ENCODE results near the gene ASPN.

Gene ASPN

DNA sequence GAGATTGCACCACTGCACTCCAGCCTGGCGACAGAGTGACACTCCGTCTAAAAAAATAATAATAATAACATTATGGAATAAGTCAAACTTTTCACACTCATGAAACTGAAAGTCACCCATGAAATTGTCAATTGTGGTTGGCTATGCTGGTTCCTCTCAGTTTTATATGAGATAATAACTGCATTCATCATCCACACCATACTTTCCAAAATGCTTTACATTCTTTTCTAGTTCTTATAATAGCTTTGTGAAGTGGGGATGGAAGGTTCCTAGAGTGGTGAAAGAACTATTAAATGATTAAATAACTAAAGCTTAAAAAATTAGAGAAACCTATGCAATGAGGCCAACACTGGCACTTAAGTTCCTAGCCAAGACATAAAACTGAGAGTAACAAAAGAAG lies 12.6 kb upstream of the ASPN start:
- DNase-seq: no peak
- TF ChIP-seq POLR2A (IDR thresholded peaks at IDR 0.05; ENCODE audit: low read length): no peak
- no peak for TF ChIP-seq GATA1 (IDR thresholded peaks at IDR 0.05; ENCODE audit: low read depth, low read length)

DNA sequence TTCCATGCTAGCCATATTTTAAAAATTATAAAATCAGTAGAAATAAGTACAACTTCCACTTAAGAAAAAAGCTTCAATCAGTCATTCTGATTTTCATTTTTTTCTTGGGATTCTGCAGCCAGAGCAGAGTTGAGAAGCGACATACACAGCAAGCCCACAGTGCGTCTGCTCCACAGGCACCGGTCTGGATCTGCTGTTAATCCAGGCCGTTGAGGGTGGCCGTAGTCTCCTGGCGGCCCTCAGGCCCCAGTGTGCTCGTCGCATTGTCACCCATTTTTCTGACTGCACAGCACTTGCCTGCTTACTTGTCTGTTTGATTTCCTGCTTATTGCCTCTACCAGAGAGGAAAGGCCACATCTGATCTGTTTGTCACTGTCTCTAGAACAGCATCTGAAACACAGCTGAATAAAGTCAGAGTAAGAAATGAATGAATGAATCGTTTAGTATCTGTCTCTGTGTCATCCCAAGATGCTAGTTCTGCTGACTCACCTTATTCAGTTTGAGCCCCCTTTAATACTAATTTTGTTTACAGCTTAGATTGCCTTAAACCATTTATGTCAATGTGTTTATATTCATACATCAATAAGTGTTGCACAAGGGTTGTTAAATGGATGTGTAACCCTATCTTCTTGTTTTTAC lies 11.6 kb upstream of the ASPN start:
- TF ChIP-seq GATA1 (IDR thresholded peaks at IDR 0.05; ENCODE audit: low read depth, low read length): no peak
- no peak for TF ChIP-seq POLR2A (IDR thresholded peaks at IDR 0.05; ENCODE audit: low read length)
- DNase-seq: no peak

DNA sequence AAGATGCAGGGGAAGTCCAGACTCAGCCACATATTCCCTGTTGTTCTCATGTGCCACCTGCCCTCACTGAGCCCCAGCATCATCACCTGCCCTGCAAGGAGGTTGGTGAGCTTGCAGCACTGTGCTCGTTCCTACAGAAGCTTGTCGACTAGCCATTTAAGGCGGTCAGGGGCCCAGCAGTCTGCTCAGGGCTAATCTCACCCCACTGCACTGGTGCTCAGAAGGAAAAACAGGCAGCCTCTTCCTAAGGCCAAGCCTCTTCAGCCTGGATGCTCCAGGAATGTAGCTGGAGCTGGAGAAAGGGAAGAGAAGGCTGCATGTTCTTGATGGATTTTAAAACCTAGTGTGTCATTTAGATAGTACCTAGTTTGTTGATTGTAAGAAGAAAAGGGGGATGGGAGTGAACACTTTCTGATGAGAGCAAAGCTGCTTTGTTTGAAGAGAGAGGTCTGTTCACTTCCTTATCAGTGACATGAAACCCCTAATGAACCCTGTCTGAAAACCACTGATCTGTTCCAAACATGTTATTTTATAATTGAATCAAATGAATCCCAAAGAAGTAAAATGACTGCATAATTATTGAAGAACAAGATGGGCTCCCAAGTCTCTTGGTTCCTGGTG lies 10.6 kb upstream of the ASPN start:
- no peak for DNase-seq
- TF ChIP-seq POLR2A (IDR thresholded peaks at IDR 0.05; ENCODE audit: low read length): no peak
- no peak for TF ChIP-seq GATA1 (IDR thresholded peaks at IDR 0.05; ENCODE audit: low read depth, low read length)

DNA sequence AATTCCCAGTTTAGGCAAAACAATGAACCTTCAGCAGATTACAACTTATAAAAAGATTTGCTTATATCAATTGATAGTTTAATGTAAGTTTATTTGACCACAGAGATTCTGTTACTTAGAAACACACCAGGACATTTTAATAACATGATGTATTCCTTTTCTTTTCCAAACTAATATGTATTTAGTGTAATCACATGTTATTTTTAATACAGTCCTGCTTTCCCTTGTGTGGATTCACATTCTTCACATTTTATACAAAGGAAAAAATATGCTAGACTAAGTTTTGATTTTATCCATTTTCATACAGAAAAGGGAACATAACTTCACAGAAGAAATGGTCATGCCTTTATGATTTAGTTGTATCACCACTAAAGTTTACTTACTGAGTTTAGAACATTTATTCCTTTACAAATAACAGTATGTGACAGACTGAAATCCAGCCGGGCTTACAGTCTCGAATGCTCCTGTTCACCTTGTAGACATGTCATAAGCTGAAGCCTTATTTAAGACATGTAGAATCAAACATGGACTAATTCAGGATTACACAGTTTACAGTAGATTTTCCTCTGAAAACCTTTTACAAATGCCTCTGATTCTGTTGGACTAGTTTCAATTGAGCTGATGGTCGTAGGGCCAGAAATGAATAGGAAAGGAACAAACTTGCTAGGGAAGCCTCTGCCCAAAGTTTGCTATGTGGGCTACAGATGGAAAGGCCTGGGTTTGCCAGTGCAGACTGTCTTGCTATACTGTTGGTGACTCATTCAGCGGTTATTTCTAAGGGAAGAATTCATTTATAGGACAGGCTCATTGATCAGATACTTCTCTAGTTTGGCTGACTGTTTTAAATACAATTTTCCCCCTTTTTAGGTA lies 6.6 kb upstream of the ASPN start:
- DNase-seq: no peak
- TF ChIP-seq POLR2A (IDR thresholded peaks at IDR 0.05; ENCODE audit: low read length): no peak
- no peak for TF ChIP-seq GATA1 (IDR thresholded peaks at IDR 0.05; ENCODE audit: low read depth, low read length)

DNA sequence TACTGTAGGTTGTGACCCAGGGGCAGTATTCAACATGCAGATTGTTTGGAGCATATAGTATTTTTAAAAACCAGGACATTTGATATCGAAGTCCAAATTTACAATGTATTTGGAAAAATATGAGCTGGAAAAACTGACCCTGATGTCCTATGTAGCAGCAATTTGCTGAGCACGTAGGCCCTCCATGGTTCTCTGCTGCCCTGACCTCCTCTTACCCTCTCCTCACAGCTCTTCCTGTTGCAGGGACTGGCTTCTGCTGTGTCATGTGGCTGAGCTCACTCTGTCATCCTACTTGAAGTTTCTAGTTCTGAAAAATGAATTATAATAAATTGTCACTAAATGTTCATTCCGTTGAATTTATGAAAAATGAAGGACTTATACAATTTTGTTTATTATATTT lies 4.1 kb upstream of the ASPN start:
- DNase-seq: no peak
- TF ChIP-seq POLR2A (IDR thresholded peaks at IDR 0.05; ENCODE audit: low read length) (no peak), GATA1 (IDR thresholded peaks at IDR 0.05; ENCODE audit: low read depth, low read length) (no peak)

DNA sequence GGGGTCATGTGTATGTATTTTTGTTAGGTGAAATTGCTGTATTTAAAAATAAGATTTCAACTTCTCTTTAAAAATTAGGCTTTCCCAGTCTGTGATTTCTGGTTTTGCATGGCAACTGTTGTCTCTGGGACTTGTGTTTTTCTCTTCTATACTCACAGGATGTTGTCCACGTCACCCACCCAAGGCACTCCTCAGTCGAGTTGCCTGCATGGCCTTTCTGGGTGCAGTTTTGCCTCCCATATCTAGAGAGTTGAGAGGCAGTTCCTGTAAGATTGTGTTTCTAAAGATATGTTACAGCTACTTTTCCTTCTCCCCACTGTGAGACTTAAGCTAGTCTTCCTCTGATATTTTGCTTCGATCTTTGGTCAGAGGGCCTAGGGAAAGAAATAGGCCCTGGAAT lies 2.3 kb upstream of the ASPN start:
- no peak for DNase-seq
- no peak for TF ChIP-seq POLR2A (IDR thresholded peaks at IDR 0.05; ENCODE audit: low read length)
- no peak for TF ChIP-seq GATA1 (IDR thresholded peaks at IDR 0.05; ENCODE audit: low read depth, low read length)

DNA sequence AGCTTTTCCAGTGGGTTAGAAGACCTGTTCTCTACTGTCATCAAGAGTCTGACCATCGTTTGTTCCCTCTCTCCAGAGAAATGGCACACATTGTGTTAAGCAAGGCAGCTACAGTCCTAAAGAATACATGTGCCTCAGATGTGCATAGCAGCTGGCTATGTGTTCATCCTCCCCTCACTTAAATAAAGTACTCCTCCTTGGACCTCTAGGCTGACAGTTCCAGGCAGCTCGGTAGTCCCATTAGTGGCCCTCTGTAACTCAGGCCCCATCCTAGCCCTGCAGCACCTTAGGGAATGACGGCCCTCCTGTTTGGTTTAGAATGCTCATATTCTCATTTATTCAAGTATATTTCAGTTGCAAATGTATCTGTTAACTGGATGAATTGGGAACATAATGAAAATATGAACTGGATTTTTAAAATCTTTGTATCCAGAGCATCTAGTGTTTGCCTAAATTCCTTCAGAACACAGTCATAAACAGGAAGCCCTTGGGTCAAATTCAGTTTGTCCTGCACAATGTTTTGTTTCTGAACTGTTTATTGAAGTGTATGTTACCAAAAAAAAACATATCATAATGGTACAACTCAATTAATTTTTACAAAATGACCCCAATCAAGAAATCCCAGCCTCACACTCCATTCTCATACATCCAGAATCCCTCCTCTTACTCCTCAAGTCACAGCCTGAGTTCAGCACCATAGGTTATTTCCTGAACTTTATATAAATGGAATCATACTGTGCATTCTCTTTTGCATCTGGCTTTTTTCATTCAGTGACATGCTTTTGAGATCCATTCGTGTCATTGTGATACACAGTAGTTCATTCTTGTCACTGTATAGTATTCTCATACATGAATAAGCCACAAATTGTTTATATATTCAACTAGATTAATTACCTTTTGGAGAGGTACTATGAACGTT lies 1.6 kb upstream of the ASPN start:
- TF ChIP-seq GATA1 (IDR thresholded peaks at IDR 0.05; ENCODE audit: low read depth, low read length) (no peak), POLR2A (IDR thresholded peaks at IDR 0.05; ENCODE audit: low read length) (no peak)
- DNase-seq: no peak

DNA sequence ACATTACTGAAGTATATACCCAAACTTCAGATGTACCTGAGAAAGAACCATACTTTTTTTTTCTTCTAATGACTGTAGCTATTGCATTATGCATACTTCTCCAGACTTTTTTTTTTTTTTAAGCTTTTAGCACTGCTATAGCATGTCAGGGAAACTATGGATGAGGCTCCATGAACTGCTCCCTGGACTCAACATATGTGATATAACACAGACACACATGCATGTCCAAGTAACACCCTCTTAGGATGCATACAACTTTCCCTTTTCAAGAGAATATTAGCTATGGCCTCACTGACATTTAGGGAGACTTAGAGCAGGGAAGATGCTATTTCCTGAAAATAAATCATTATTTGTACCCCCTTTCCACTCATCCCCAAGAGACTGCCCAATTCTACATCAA lies 499 bp upstream of the ASPN start:
- TF ChIP-seq GATA1 (IDR thresholded peaks at IDR 0.05; ENCODE audit: low read depth, low read length) (no peak), POLR2A (IDR thresholded peaks at IDR 0.05; ENCODE audit: low read length) (no peak)
- DNase-seq: no peak

DNA sequence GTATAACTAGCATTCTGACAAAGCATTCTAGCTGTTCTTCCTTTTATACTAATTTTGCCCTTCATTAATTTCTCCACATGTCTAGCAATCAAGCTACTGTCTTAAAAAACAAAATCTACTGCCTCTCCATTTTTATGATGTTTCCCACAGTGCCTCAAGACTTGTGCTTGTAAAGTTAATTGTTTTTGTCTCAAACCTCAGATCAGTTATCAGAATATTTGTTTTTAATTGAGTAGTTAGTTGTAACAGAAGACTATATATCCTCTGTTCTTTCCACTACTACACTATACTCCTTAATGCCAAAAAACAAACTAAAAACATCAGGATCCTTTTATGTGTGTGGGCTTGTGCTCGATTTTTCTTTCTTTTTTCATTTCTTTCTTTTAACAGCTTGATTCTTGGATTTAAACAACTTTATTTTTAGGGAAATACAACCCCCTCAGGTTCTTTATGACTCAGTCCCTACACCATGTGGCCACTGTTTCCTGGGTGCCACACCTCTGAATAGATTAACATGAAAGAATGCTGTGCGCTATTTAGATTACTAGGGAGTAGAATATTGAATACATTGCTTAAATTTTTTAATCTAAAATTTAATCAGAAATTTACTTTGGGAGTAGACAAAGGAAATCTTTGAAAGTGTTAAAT lies 1.2 kb downstream of the ASPN start:
- TF ChIP-seq POLR2A (IDR thresholded peaks at IDR 0.05; ENCODE audit: low read length) (no peak), GATA1 (IDR thresholded peaks at IDR 0.05; ENCODE audit: low read depth, low read length) (no peak)
- DNase-seq: no peak

DNA sequence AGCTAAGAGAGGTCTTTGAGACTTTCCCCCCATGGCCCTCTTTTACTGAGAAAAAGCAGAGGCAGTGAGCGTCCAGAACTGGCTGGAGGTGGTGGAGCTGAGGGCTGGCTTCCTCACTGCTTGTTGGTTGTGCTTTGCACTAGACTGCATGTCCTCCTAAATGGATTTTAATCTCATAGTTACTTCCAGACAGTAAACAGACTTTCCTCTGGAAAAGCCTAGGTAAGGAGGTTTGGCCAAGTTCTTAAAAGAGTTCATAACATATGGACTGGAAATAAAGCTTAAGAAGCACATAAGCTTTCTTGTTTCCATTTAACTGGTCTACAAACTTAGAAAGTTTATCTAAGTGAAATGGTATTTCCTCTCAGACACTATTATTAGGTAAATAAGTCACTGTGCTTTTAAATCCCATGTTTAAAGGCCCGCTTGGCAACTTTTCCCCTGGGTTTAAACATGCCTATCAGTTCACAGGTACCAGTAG lies 2.0 kb downstream of the ASPN start:
- DNase-seq: no peak
- no peak for TF ChIP-seq GATA1 (IDR thresholded peaks at IDR 0.05; ENCODE audit: low read depth, low read length)
- no peak for TF ChIP-seq POLR2A (IDR thresholded peaks at IDR 0.05; ENCODE audit: low read length)

DNA sequence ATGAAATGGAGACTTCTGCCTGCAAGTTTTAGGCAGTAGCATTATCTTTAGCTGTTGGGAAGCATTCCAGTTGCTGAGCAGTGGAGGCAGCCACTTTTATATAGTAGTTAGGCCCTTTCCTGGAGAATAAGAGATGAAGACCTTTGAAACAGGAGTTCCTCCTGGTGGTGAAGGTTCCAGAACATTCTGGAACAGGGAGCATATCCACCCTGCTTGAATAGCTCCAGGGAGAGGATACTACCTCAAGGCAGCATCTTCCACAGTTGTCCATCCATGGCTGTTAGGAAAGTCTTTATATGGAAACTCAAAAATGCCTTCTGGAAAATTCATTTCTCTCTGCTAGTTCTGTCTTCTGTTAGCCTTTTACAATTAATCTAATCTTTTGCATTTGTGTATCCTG lies 3.0 kb downstream of the ASPN start:
- DNase-seq: no peak
- TF ChIP-seq POLR2A (IDR thresholded peaks at IDR 0.05; ENCODE audit: low read length) (no peak), GATA1 (IDR thresholded peaks at IDR 0.05; ENCODE audit: low read depth, low read length) (no peak)

DNA sequence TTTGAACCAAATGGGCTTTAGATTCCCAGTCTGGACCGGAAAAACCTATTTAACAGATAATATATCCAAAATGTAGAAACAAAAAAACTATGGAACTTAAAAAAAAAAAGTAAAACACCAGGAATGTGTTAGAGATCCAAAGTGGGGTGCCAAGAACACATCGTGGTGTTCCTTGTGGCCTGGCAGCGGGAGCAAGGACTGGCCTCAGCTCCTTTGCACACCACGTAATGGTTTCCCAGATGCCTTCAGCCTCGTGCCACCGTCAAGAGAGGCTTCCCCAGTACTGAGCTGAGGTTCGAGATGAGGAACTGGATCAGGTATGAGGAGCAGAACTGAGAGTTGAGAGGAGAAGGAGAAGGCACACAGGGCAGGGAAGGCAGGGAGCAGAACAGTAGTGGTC lies 3.5 kb downstream of the ASPN start:
- no peak for DNase-seq
- no peak for TF ChIP-seq GATA1 (IDR thresholded peaks at IDR 0.05; ENCODE audit: low read depth, low read length)
- TF ChIP-seq POLR2A (IDR thresholded peaks at IDR 0.05; ENCODE audit: low read length): no peak

DNA sequence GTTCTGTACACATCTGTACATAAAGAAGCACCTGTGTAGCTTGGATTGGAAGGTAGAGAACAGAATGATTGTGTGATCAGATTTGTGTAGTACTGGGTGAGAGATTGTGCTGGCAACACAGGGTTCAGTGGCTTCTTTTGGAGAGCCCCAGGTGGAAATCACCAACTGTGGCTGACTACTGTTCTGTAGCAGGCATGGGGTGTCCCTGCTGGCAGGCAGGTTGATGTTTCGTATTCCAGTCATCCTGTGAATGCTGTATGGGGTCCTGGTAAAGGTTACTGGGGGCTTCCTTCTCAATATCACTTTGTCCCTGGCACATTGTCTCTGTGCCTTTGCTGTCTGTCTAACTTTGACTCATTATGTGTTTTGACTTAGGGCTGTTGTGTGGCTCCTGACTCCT lies 5.3 kb downstream of the ASPN start:
- TF ChIP-seq GATA1 (IDR thresholded peaks at IDR 0.05; ENCODE audit: low read depth, low read length): no peak
- no peak for TF ChIP-seq POLR2A (IDR thresholded peaks at IDR 0.05; ENCODE audit: low read length)
- DNase-seq: no peak
